Measurements from ENCODE around the gene MYO7A.

MYO7A gene

GRCh38 chr11:77178150-77178549, 50.1 kb downstream of the MYO7A start:
- no peak overlapping the region for H3K4me3 ChIP-seq (replicated peaks; ENCODE audit: low read depth, low read length)
- DNase-seq (ENCODE audit: low read depth), result no peak
- TF ChIP-seq CTCF (IDR thresholded peaks at IDR 0.05; ENCODE audit: low read length, missing control alignments), result no peak

- TF ChIP-seq CTCF (IDR thresholded peaks at IDR 0.05; ENCODE audit: low read length, missing control alignments), result no peak
- H3K4me3 ChIP-seq (replicated peaks; ENCODE audit: low read depth, low read length), result no peak overlapping the region
- DNase-seq (ENCODE audit: low read depth), result no peak
These were observed 51.0 kb downstream of the MYO7A start for GRCh38 chr11:77179048-77179447.

- no peak for TF ChIP-seq CTCF (IDR thresholded peaks at IDR 0.05; ENCODE audit: low read length, missing control alignments)
- no peak overlapping the region for H3K4me3 ChIP-seq (replicated peaks; ENCODE audit: low read depth, low read length)
- DNase-seq (ENCODE audit: low read depth), result no peak
These were observed 51.6 kb downstream of the MYO7A start for GRCh38 chr11:77179681-77180080.

- TF ChIP-seq CTCF (IDR thresholded peaks at IDR 0.05; ENCODE audit: low read length, missing control alignments), result no peak
- DNase-seq (ENCODE audit: low read depth), result no peak
- H3K4me3 ChIP-seq (replicated peaks; ENCODE audit: low read depth, low read length), result no peak overlapping the region
These were observed 52.3 kb downstream of the MYO7A start for GRCh38 chr11:77180346-77180745.

- no peak for DNase-seq (ENCODE audit: low read depth)
- no peak overlapping the region for H3K4me3 ChIP-seq (replicated peaks; ENCODE audit: low read depth, low read length)
- TF ChIP-seq CTCF (IDR thresholded peaks at IDR 0.05; ENCODE audit: low read length, missing control alignments), result no peak
These were observed 53.2 kb downstream of the MYO7A start for GRCh38 chr11:77181226-77181625.

DNA sequence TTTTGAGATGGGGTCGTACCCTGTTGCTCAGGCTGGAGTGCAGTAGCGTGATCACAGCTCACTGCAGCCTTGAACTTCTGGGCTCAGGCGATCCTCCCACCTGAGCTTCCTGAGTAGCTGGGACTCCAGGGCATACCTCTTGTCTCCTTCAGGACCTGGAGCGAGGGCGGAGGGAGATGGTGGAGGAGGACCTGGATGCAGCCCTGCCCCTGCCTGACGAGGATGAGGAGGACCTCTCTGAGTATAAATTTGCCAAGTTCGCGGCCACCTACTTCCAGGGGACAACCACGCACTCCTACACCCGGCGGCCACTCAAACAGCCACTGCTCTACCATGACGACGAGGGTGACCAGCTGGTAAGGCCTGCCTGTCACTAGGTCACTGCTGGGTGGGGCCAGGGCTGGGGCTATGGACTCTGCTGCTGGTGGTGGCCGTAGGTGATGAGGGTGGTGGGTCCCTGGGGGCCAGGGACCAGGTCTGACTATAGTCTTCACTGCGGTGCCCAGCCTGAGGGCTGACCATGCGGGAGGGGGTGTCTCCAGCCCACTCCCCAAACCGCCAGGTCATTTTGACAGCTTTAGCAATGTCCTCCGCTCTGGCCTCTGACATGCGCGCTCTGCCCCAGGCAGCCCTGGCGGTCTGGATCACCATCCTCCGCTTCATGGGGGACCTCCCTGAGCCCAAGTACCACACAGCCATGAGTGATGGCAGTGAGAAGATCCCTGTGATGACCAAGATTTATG, 53.9 kb downstream of the MYO7A start:
- DNase-seq (ENCODE audit: low read depth), result no peak
- TF ChIP-seq CTCF (IDR thresholded peaks at IDR 0.05; ENCODE audit: low read length, missing control alignments), result no peak
- no peak overlapping the region for H3K4me3 ChIP-seq (replicated peaks; ENCODE audit: low read depth, low read length)

Data from fibroblast of pulmonary artery (primary cell).